SK-N-SH treated with all-trans-retinoic acid at 6 μM for 48 hours (cell line): ENCODE results near the gene KLHL17.

Source experiments
- CREB5 ChIP-seq: fragments of 250-450 bp; sonication (Bioruptor Pico); IDR thresholded peaks from 2 replicates; pipeline ENCODE4 v1.5.1; 2020; ENCODE audit warnings: low read depth, mild to moderate bottlenecking, moderate library complexity
- CSRNP3 ChIP-seq: fragments of 250-450 bp; sonication (Bioruptor Pico); IDR thresholded peaks from 2 replicates; pipeline ENCODE4 v1.5.1; 2021; ENCODE audit warnings: mild to moderate bottlenecking, moderate library complexity
- ESRRG ChIP-seq: fragments of 250-450 bp; sonication (Bioruptor Pico); IDR thresholded peaks from 2 replicates; pipeline ENCODE4 v1.6.1; 2021; ENCODE audit warnings: mild to moderate bottlenecking
- PPARA ChIP-seq: fragments of 250-450 bp; sonication (Bioruptor Pico); IDR thresholded peaks from 2 replicates; pipeline ENCODE4 v1.5.0; 2020; ENCODE audit warnings: mild to moderate bottlenecking, borderline replicate concordance
- SNAI2 ChIP-seq: fragments of 250-450 bp; sonication (Bioruptor Pico); IDR thresholded peaks from 2 replicates; pipeline ENCODE4 v1.5.0; 2020; ENCODE audit warnings: mild to moderate bottlenecking, moderate library complexity
- TSHZ2 ChIP-seq: fragments of 250-450 bp; sonication (Bioruptor Pico); IDR thresholded peaks from 2 replicates; pipeline ENCODE4 v1.5.0; 2020; ENCODE audit warnings: mild to moderate bottlenecking, moderate library complexity
- ZFP3 ChIP-seq: fragments of 250-450 bp; sonication (Bioruptor Pico); IDR thresholded peaks from 2 replicates; pipeline ENCODE4 v1.5.0; 2020; ENCODE audit warnings: mild to moderate bottlenecking, moderate library complexity
- ZFP30 ChIP-seq: fragments of 450-650 bp; formaldehyde crosslinking; IDR thresholded peaks from 2 replicates; pipeline ENCODE4 v1.5.0; 2022; ENCODE audit warnings: mild to moderate bottlenecking, moderate library complexity
- ZNF8 ChIP-seq: fragments of 450-650 bp; formaldehyde crosslinking; IDR thresholded peaks from 2 replicates; pipeline ENCODE4 v1.5.0; 2020; ENCODE audit warnings: mild to moderate bottlenecking, moderate library complexity

- TF ChIP-seq CREB5 (CRISPR knock-in tag) (no peak), PPARA (CRISPR knock-in tag) (no peak), ZFP3 (CRISPR knock-in tag) (no peak), ZFP30 (CRISPR knock-in tag) (no peak), TSHZ2 (CRISPR knock-in tag) (no peak), ZNF8 (CRISPR knock-in tag) (no peak), ESRRG (CRISPR knock-in tag) (no peak), SNAI2 (CRISPR knock-in tag) (no peak), CSRNP3 (no peak)
These were observed 20.0 kb upstream of the KLHL17 start for GRCh38 chr1:940107-941014.
